MCF 10A (cell line): ENCODE data around the gene CPT1B. TPM values are rescaled to one million over a fixed set of nuclear protein-coding genes. Genes with fewer than 3 reads are reported as not detected.

Source experiments
- BruUV-seq: library from RNA; stranded (reverse); fragments of 400-500 nt; replicated peaks from 2 replicates; lab custom pipeline; 2021; lab: Mats Ljungman, UMichigan
- CTCF ChIA-PET: fragments of 300-600 bp; sonication (Branson Sonifier 250); formaldehyde crosslinking; extraction: SDS; loops from one replicate; lab custom pipeline; 2021; ENCODE audit warnings: antibody characterized with exemption, inconsistent platforms; lab: Yijun Ruan, JAX
- POLR2A ChIA-PET: fragments of 300-600, 350-650 bp; sonication (Branson Sonifier 250); formaldehyde crosslinking; extraction: SDS; loops from one replicate; lab custom pipeline; 2020; ENCODE audit warnings: antibody characterized with exemption, inconsistent platforms; lab: Yijun Ruan, JAX
- DNase-seq: peaks from one replicate; pipeline ENCODE4 v3.0.0-alpha.2; 2018; ENCODE audit not compliant: unreplicated experiment
- H3K27ac Mint-ChIP-seq: one replicate; pipeline ENCODE4 v1.8.0; 2022; ENCODE audit warnings: mild to moderate bottlenecking, low read depth, mixed read lengths; ENCODE audit not compliant: unreplicated experiment
- H3K27me3 Mint-ChIP-seq: one replicate; pipeline ENCODE4 v1.8.0; 2022; ENCODE audit warnings: mixed read lengths; ENCODE audit not compliant: insufficient read depth, unreplicated experiment
- H3K36me3 Mint-ChIP-seq: one replicate; pipeline ENCODE4 v1.8.0; 2022; ENCODE audit warnings: mild to moderate bottlenecking, moderate library complexity, mixed read lengths; ENCODE audit not compliant: insufficient read depth, unreplicated experiment
- H3K4me1 Mint-ChIP-seq: one replicate; pipeline ENCODE4 v1.8.0; 2022; ENCODE audit warnings: mixed read lengths; ENCODE audit not compliant: insufficient read depth, unreplicated experiment
- H3K4me3 Mint-ChIP-seq: one replicate; pipeline ENCODE4 v1.8.0; 2022; ENCODE audit warnings: mild to moderate bottlenecking, moderate library complexity, mixed read lengths; ENCODE audit not compliant: unreplicated experiment
- H3K9me3 Mint-ChIP-seq: one replicate; pipeline ENCODE4 v1.8.0; 2022; ENCODE audit warnings: mixed read lengths; ENCODE audit not compliant: unreplicated experiment
- intact Hi-C: fragments of 100-400 bp; cut with micrococcal nuclease; formaldehyde crosslinking; loops from 2 replicates; pipeline ENCODE4 v1.14.1; 2022
- total RNA-seq: library from RNA; stranded (reverse); gene quantifications from 2 replicates; pipeline ENCODE4 v1.2.3, GENCODE V29; 2022
- TF ChIP-seq, protein P1 (sequence below): fragments of 200-600 bp; IDR thresholded peaks from one replicate; pipeline ENCODE4 v1.8.0; 2022; ENCODE audit warnings: antibody characterized with exemption, mild to moderate bottlenecking; ENCODE audit not compliant: unreplicated experiment

The CPT1B gene
- total RNA-seq, 1 experiment from 2014 or later = 52.2 TPM

DNA sequence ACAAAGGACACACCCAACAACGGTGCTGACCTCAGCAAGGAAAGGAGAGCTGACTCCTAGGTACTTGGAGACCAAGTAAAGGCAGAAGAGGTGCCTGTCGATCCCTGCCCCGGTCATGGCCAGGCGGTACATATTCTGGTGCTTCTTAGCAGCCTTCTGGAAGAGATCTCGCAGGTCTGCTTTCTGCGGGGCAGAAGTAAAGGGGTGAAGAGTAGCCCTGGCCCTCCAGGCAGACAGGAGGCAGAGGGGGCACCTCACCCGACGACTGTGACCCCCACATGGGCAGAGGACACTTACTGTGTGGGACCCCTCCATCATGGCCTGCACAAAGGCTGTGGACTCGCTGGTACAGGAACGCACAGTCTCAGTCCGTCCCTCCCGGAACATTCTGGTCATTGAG lies 7.4 kb downstream of the CPT1B start:
- ChIA-PET CTCF (interaction anchor here (0.6 to 2.2 kb wide), 2 partner anchors 8 to 14 kb away, joined by 7 to 13 read pairs; partner anchors contain the start of gene SYCE3), POLR2A (interaction anchor here (2.3 kb wide), 1 partner anchor 11 kb away, joined by 8 read pairs; the partner anchor contains the start of gene CHKB)
- DNase-seq = no peak
- BruUV-seq = no TSS peak
- intact Hi-C loops = no loop called here
- Mint-ChIP-seq H3K27ac (no peak overlapping the region), H3K9me3 (no peaks in the 10 kb centered on the region), H3K27me3 (no peaks in the 10 kb centered on the region), H3K36me3 (peaks cover 60% of the 10 kb centered on the region), H3K4me1 (no peaks in the 10 kb centered on the region), H3K4me3 (no peak overlapping the region)
- TF ChIP-seq, protein P1, sequence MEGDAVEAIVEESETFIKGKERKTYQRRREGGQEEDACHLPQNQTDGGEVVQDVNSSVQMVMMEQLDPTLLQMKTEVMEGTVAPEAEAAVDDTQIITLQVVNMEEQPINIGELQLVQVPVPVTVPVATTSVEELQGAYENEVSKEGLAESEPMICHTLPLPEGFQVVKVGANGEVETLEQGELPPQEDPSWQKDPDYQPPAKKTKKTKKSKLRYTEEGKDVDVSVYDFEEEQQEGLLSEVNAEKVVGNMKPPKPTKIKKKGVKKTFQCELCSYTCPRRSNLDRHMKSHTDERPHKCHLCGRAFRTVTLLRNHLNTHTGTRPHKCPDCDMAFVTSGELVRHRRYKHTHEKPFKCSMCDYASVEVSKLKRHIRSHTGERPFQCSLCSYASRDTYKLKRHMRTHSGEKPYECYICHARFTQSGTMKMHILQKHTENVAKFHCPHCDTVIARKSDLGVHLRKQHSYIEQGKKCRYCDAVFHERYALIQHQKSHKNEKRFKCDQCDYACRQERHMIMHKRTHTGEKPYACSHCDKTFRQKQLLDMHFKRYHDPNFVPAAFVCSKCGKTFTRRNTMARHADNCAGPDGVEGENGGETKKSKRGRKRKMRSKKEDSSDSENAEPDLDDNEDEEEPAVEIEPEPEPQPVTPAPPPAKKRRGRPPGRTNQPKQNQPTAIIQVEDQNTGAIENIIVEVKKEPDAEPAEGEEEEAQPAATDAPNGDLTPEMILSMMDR = no peak

DNA sequence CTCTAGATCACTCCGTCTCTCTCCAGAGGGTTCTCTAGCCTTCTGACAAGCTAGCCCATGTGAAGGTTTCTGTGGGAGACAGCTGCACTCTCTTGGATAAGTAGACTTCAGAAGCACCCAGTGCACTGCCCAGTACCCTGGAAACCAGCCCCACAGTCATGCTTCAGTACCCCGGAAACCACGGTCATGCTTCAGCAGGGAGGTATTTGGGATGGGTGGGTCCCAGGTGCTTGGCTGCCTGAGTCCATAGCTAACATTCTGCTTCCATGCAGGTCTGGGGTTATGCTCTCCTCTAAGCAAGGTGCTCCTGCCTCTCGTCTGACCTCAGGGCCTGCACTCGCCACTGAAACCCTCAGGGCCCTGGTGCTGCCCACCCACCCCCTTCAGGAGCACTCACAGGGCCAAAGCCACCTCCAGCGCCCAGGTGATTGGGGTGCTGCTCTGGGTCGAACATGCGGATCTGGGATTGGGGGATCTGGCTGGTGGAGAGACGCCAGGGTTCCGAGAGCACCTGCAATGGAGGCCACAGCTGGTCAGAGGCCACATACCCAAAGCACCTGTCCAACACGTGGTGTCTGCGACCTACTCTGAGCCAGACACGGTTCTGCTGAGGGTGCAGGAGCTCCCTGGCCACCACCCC lies 8.2 kb downstream of the CPT1B start:
- CTCF ChIA-PET = interaction anchor here (0.5 to 2.0 kb wide), 4 partner anchors 12 to 51 kb away, joined by 4 to 7 read pairs (median 4); partner anchors contain the start of gene CHKB
- H3K4me1 Mint-ChIP-seq = no peaks in the 10 kb centered on the region

DNA sequence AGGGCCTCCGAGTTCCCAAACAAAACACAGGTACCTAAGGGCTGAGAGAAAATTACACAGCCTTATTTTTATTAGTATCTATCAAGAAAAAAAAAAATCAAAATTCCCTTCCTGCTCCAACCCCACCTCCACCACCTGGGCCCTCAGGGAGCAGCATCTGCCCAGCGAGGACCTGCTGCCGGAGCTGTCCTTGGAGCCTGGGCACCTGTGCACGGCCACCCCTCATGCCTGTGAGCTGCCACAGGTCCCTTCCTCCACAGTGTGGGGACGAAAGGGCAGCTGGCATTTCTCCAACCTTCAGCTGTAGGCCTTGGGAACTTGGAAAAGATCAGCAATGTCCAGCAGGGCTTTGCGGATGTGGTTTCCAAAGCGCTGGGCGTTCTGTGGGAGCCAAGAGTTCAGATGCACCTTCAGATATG lies 9.2 kb downstream of the CPT1B start:
- TF ChIP-seq, protein P1 = no peak
- no peaks in the 10 kb centered on the region for H3K9me3 Mint-ChIP-seq
- POLR2A ChIA-PET = interaction anchor here (0.7 to 2.3 kb wide), 4 partner anchors 13 to 44 kb away, joined by 3 to 8 read pairs (median 6); partner anchors contain the start of genes CHKB and SCO2
- no peak overlapping the region for H3K27ac Mint-ChIP-seq
- DNase-seq = no peak
- peaks cover 54% of the 10 kb centered on the region for H3K36me3 Mint-ChIP-seq
- intact Hi-C loops = no loop called here
- no peaks in the 10 kb centered on the region for H3K4me1 Mint-ChIP-seq
- H3K27me3 Mint-ChIP-seq = no peaks in the 10 kb centered on the region
- no TSS peak for BruUV-seq
- CTCF ChIA-PET = interaction anchor here (0.5 to 2.0 kb wide), 5 partner anchors 9 to 52 kb away, joined by 3 to 5 read pairs (median 4); partner anchors contain the start of gene CHKB
- no peak overlapping the region for H3K4me3 Mint-ChIP-seq

More for the DNA sequence above, 8.2 kb downstream of the CPT1B start:
- no peaks in the 10 kb centered on the region for H3K27me3 Mint-ChIP-seq
- no TSS peak for BruUV-seq
- POLR2A ChIA-PET = interaction anchor here (1.0 to 2.3 kb wide), 3 partner anchors 12 to 45 kb away, joined by 4 to 8 read pairs (median 7); partner anchors contain the start of genes CHKB and SCO2
- H3K36me3 Mint-ChIP-seq = peaks cover 60% of the 10 kb centered on the region
- H3K9me3 Mint-ChIP-seq = no peaks in the 10 kb centered on the region
- no peak overlapping the region for H3K27ac Mint-ChIP-seq
- H3K4me3 Mint-ChIP-seq = no peak overlapping the region
- intact Hi-C loops = no loop called here
- DNase-seq = no peak
- TF ChIP-seq, protein P1 = no peak

DNA sequence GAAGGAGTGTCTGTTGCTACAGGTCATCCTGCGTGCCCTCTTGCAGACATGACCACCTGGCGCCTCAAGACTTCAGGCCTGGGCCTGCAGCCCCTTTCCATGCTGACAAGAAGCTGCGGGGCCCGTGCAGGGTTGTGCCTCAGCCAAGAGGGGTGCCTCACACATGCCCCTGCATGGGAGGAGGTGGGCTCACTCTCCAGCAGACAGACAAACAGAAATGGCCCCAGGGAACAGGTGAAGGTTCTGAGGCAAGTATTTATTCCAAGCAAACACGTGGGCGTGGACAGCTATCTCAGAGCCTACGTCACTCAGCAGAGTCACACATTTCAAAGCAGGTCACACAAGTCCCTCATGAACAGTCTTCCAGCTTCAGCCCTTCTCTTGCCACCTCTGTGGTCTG lies 9.6 kb downstream of the CPT1B start:
- Mint-ChIP-seq H3K4me1 (peaks cover under 1% of the 10 kb centered on the region), H3K27ac (no peak overlapping the region), H3K9me3 (no peaks in the 10 kb centered on the region), H3K27me3 (no peaks in the 10 kb centered on the region), H3K36me3 (peaks cover 50% of the 10 kb centered on the region), H3K4me3 (no peak overlapping the region)
- ChIA-PET POLR2A (interaction anchor here (0.7 to 1.2 kb wide), 3 partner anchors 14 to 43 kb away, joined by 3 to 7 read pairs (median 4); partner anchors contain the start of genes CHKB and SCO2), CTCF (interaction anchor here (0.7 to 2.0 kb wide), 4 partner anchors 9 to 53 kb away, joined by 3 to 5 read pairs (median 4); partner anchors contain the start of gene CHKB)
- BruUV-seq = no TSS peak
- DNase-seq = no peak
- intact Hi-C loops = no loop called here
- TF ChIP-seq, protein P1 = no peak
